HG03457 (cell line): ENCODE results near the gene SSUH2.
"Not testable (repeated sequence)": the region's sequence is repeated elsewhere in the genome, so short reads cannot be mapped to it uniquely, and the experiment has no call there.

ENCODE experiments used
- ATAC-seq: cut with Tn5 transposase; IDR thresholded peaks from one replicate; pipeline ENCODE4 v1.9.1; 2021; ENCODE audit warnings: moderate number of reproducible peaks; ENCODE audit not compliant: unreplicated experiment

The SSUH2 gene

DNA sequence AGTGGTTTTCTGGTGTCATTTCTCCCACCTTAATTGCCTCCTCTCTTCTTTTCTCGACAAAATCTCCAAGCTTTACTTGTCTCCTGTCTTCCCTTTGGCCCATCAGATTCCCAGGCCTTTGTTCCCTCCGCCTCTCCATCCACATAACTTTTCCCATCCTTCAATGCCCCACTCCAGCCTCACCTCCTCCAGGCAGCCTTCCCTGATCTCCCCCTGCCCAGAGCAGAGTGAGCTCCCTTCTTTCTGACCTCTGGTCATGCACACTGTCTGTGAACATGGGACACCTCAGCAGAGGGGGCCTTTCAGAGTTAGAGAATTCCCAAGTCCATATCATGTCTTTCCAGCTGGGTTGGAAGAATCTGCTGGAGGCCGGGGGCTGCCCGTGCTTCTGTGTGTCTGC lies 14.6 kb upstream of the SSUH2 start:
- ATAC-seq: no peak

DNA sequence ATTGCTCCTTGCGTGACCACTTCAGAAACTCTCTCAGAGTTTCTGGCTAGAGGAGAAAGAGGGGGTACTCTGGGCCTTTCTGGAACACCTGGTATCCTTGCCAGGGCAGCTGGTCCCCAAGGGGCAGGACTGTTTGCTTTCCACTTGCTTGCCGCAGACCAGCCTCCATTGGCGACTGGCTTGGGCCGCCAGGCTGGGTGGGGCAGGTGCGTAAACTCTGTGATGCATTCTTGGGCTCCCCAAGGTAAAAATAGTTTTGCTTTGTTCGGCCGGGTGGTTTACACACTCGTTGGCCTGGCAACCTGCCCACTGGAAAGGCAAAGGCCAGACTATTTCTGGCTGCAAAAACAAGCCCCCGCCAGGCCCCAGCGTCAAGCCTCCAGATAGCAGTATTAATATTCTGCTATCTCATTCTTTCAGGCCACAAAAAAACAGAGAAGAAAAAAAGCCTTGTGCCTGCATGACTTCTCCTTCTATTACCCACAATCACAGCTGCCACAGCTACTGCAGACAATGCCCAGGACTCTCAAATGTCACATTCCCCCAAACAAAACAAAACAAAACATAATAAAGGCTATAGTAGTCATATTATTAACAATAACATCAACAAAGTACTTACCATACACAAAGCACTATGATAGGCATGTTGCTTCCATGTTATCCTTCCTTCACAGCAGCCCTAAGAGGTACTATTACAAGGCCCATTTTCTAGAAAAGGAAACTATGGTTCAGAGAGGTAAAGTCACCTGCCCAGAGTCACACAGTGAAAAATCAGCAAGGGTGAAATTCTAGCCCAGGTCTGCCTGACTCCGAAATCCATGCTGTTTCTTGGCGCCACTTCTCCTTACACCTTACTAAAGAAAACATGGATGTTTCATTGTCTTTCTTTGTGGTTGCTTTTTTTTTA lies 14.0 kb upstream of the SSUH2 start:
- ATAC-seq: peak; percentile 83

DNA sequence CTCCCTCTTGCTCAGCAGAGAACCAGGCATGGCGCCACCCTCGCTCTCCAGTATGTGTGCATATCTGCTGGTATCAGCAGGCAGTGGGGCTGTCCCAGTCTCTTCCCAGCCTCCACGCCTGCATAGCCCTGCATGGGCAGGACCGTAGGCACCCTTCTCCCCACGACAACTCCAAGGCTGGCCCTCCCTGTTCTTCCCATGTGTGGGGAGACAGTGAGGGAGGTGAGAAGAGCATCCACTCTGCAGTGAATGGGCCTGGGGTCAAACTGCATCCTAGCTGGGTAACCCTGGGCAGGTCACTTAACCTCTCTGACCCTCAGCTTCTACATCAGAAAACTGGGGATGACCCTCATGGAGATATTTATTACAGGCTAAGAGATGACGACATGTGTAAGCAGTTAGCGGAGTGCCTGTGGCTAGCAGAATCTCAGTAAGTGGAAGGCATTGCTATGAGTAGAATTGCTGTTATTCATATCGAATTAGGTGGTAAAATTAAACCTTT lies 13.3 kb upstream of the SSUH2 start:
- ATAC-seq: peak; percentile 43

- no peak for ATAC-seq
Observed at GRCh38 chr3:8656240-8656639, 11.6 kb upstream of the SSUH2 start.

GRCh38 chr3:8655387-8655835 lies 10.8 kb upstream of the SSUH2 start:
- no peak for ATAC-seq

GRCh38 chr3:8654572-8655329 lies 10.2 kb upstream of the SSUH2 start:
- not testable (repeated sequence) for ATAC-seq

DNA sequence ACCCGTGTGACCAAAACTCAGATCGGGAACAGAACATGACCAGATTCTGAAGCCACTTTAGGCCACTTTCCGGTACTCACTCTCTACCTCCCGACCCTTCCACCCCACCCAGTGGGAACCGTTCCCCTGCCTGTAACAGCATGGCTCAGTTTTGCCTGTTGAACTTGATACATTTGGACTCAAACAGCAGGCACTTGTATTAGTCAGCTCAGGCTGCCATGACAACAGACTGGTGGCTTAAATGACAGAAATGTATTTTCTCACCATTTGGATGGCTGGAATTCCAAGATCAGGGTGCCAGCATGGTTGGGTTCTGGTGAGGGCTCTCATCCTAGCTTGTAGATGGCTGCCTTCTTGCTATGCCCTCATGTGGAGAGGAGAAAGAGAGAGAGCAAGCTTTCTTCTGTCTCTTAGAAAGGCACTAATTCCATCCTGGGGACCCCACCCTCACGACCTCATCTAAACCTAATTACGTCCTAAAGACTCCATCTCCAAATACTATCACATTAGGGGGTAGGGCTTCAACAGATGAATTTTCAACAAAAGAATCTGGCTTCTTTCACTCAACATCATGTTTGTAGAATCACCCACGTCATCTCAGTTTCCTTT lies 9.3 kb upstream of the SSUH2 start:
- no peak for ATAC-seq

GRCh38 chr3:8652324-8652987 lies 7.9 kb upstream of the SSUH2 start:
- ATAC-seq: no peak

DNA sequence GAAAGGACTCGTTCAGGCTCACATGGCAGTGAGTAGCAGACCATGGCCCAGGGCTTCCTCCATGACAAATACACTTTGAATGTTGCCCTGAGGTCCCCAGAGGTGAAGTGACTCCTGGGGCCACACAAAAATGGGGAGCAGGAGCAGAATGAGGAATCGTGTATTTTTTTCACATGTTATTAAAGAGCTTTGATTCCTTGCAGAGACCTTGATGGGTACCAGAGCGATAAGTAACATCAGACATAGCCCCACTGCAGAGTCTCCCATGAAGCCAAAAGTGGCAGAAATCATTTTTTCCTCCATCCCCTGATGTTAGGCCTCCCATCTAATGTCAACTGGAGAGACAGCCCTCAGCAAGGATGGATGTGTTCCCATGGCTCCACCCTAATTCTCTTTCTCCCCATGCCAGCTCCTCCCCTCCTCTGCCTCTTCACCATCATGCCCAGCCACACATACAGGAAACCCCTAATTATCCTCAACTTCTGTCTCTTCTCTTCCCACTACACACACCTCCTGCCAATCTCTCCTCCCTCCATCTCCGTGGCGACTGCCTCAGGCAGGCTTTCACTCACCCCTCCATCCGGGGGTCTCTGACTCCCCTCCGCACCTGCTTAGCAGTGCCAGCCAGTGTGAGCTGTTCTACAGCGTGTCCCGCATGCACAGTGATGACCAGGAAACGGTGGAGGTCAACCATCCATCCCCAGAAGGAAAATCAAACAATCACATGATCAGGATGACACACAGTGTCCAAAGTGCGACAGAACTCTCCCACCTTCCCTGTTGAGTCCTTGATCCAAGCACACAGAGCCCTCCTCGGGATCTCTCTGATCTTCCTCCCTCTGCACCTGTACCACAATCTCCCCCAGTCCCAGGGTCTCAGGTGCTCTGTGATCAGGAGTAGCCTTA lies 7.1 kb upstream of the SSUH2 start:
- no peak for ATAC-seq

DNA sequence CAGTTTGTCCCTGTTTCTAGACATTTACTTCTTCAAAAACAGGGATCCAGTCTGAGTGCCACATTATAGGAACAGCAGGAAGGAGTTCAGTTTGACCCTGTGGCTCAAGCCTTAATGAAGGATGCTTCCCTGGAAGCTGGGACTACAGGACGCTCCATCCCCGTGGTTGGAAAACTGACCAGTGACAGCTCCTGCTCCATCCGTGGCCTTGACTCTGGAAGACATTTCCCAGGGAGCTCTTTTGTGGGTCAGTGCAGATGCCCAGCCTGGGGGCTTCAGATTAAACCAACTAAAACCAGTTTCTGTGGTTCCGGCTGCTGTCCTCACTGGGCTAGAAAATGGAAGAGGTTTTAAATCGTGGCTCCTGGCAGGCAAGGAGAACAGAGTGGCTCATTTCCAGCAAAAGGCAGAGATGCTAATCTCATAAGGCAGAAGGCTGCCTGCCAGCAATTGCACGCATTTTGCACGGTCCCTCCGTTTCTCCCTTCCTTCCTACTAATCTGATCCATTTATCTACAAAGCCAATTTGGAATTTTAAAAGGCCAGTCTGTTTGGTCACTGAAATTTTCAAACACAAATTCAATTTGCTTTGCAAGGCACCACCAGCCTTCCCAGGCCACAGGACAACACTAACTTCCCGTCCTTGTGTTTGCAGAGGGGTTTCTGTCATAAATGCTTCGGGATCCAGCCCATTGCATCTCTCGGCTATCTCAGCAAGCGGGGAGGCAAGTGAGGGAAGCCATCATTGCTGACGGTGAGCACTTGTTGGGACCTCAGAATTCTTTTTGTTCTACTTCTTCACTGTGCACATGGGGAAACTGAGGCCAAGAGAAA lies 6.2 kb upstream of the SSUH2 start:
- no peak for ATAC-seq

DNA sequence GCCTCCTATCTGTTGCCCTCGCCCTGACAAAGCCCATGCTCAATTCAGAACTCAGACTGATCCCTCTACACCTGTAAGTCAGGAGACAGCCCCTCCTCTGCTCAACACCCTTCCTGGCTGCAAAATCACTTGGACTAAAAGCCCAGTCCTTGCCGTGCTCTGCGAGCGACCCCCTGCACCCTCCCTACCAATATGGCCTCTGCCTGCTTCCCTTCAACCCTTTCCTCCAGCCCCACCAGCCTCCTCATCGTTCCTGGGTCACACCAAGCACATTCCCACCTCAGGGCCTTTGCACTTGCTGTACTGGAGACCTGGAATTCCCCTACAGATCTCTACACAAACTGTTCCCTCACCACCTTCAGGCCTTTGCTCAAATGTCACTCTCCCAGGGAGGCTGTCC lies 5.2 kb upstream of the SSUH2 start:
- no peak for ATAC-seq

DNA sequence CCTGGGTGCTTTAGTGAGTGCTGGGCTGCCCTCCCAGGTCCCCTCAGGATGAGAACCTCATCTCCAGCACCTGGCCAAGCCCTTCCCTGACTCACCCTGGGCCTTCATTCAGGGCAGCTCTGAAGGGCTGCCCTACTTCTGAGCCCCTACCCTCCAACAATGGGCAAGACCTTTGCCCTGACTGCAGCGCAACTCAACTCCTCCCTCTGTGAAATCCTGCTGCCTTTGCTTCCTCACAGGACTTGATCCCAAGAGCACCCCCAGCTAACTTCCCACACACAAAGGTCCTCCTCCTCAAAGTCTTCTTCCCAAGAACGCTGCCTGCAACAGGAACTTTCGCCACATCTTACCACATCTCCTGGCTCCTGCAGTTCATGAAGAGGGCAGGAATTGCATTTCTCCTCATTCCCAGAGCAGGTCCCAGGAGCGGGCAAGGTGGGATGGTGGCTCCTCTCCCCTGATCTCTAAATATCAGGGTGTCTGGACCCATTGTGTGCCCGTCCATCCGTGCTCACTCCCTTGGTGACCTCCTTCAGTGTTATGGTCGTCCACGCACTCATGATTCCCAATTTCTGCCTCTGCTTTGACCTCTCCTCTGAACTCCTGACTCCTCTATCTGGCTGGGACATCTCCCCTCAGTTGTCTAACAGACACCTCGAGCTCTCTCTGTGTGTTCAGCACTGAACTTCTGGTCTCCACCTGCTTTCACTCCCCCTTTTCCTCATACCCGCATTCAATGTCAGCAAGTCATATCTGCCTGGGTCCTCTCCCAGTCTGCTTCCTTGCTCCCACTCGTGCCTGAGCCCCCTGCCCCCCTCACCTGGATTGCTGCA lies 4.5 kb upstream of the SSUH2 start:
- ATAC-seq: no peak

DNA sequence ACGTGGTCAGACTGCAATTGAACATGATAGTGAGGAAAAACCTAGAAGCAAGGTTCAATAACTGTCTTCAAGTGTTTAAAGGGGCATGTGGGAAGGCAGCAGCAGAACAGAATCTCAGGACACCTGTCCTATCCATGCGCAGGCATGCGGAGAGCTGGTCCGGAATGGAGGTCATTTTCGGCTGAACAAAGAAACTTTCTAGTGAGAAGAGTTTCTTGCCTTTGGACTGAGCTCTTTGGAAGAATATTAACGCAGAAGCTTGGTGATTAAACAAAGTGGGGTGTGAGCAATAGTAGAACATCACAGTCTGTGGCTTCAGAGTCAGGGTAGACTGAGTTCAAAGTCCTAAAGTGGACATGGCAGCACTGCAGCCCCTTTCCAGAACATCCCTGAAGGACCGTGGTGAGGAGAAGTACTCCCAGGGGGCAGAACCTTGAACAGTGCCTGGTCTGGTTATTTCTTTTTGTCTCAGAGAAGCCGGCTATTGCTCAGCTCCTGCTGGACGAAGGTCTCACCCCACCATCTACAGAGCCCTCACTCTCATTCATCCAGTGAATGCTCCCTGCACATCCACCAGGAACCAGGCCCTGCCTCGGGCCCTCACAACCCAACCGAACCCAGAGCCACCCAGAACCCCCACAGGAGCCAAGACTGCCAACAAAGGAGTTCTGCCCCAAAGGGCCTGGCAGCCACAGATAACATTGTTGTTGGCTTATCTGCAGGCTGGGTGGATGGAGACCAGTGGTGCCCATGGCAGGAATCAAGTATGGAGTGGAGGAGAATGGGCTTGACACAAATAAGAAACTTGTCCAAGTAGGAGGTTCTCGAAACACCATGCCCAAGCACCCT lies 2.8 kb upstream of the SSUH2 start:
- ATAC-seq: no peak

- ATAC-seq: no peak
Observed at GRCh38 chr3:8646313-8646938, 1.8 kb upstream of the SSUH2 start.

DNA sequence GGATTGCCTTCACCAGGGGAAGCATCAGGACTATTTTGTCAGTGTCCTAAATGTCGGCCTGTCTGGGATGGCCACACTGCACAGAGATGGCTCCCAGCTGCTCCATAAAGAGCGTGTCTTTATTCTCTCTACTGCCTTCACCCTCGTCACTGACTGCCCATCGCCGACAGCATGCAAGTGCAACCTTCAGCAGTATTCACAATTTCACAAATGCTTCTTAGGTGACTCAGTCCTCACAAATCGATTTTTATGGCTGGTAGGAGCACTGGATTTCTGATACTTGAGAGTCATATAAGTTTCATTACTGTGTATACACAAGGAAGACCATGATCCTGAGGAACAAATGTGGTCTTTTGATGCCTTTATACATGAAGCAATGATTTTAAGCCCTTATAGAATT lies 1.1 kb upstream of the SSUH2 start:
- no peak for ATAC-seq

DNA sequence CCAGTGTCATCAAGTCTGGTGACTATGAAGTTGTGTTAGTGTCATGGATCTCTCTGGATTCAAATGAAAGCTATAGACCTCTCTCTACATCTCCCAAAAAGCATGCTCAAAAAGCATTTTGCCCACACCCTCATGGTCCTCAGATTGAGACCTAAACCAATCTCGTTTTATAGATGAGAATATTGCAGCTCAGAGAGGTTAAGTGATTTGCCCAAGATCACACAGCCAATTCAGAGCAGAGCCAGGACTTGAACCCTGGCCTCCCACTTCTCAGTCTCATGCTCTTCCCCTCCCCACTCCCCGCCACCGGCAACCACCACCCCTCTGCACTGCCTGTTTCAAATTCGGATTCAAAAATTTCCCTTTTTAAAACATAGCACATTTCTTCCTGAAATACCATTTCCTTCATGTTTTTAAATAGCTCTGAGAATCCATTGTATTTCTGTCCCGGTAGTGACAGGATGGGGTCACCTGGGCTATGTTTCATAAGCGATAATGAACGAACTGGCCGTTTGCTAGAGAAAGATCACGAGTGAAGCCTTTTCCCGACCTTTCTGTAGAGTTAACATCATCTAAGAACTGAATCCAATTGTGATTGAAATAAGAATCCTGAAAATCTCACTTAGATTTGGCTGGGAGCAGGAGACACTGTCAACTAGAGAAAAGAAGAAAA lies 769 bp downstream of the SSUH2 start:
- no peak for ATAC-seq
